Measurements from ENCODE around the gene CCM2.

- TF ChIP-seq CTCF (IDR thresholded peaks at IDR 0.05) (no peak), POLR2A (IDR thresholded peaks at IDR 0.05) (no peak), EP300 (IDR thresholded peaks at IDR 0.05) (no peak)
These were observed 38.0 kb upstream of the CCM2 start for GRCh38 chr7:44961844-44962482.
